Activated B cell treated with CpG ODN at 0.5 μM for 24 hours (primary cell): Measurements from ENCODE around the gene RRAS2. TPM values are rescaled to one million over a fixed set of nuclear protein-coding genes. Genes with fewer than 3 reads are reported as not detected.
"Not testable (repeated sequence)": the region's sequence is repeated elsewhere in the genome, so short reads cannot be mapped to it uniquely, and the experiment has no call there.

Source experiments
- ATAC-seq: fragments of 200-7000 bp; cut with Tn5 transposase; one replicate; pipeline ENCODE4 v1.10.0; 2021; ENCODE audit warnings: low read depth, mild to moderate bottlenecking, moderate library complexity
- CTCF ChIA-PET: fragments of 350-600 bp; sonication (Branson Sonifier 250); formaldehyde crosslinking; loops from one replicate; lab custom pipeline; 2021; ENCODE audit warnings: antibody characterized with exemption; lab: Charles Lee
- POLR2A ChIA-PET: fragments of 350-600 bp; sonication (Branson Sonifier 250); formaldehyde crosslinking; loops from one replicate; lab custom pipeline; 2021; ENCODE audit warnings: antibody characterized with exemption; lab: Charles Lee
- DNase-seq: peaks from one replicate; pipeline ENCODE4 v3.0.0; 2022
- H3K27ac Mint-ChIP-seq: one replicate; pipeline ENCODE4 v1.8.0; 2020; ENCODE audit warnings: mixed read lengths
- H3K27me3 Mint-ChIP-seq: one replicate; pipeline ENCODE4 v1.8.0; 2021; ENCODE audit warnings: mixed read lengths
- H3K36me3 Mint-ChIP-seq: one replicate; pipeline ENCODE4 v1.8.0; 2021; ENCODE audit warnings: low read depth, mixed read lengths
- H3K4me1 Mint-ChIP-seq: one replicate; pipeline ENCODE4 v1.8.0; 2021; ENCODE audit warnings: mixed read lengths
- H3K4me3 Mint-ChIP-seq: one replicate; pipeline ENCODE4 v1.8.0; 2020; ENCODE audit warnings: mild to moderate bottlenecking, mixed read lengths
- H3K9me3 Mint-ChIP-seq: one replicate; pipeline ENCODE4 v1.8.0; 2020; ENCODE audit warnings: mixed read lengths
- CTCF ChIP-seq: fragments of 200-600 bp; IDR thresholded peaks from one replicate; pipeline ENCODE4 v1.8.0; 2022; ENCODE audit warnings: antibody characterized with exemption, mild to moderate bottlenecking
- intact Hi-C: fragments of 100-400 bp; cut with micrococcal nuclease; formaldehyde crosslinking; loops from one replicate; pipeline ENCODE4 v1.15.1; 2024
- total RNA-seq: library from RNA; stranded (reverse); gene quantifications from 2 replicates; pipeline ENCODE4 v1.2.3, GENCODE V29; 2022

The RRAS2 gene
- total RNA-seq, 1 donor from 2014 or later: 106 TPM

- CTCF ChIA-PET: interaction anchor here (1.0 kb wide), 1 partner anchor 41 kb away, joined by 3 read pairs; no protein-coding TSS in a partner anchor
Measured at GRCh38 chr11:14350215-14350614, 8.8 kb downstream of the RRAS2 start.

GRCh38 chr11:14347991-14348390 lies 11.0 kb downstream of the RRAS2 start:
- Mint-ChIP-seq H3K27me3 (no peaks in the 10 kb centered on the region), H3K4me1 (peaks cover 69% of the 10 kb centered on the region), H3K27ac (peak overlapping the region; percentile 32), H3K36me3 (peaks cover 58% of the 10 kb centered on the region), H3K9me3 (peaks cover 9% of the 10 kb centered on the region), H3K4me3 (peak overlapping the region; percentile 15)
- TF ChIP-seq CTCF: no peak
- intact Hi-C loops: loop anchor here (1.0 to 2.0 kb wide), 2 partner anchors 9 to 17 kb away; no protein-coding TSS in a partner anchor
- ChIA-PET POLR2A (no interaction called here), CTCF (interaction anchor here (1.5 kb wide), 1 partner anchor 36 kb away, joined by 3 read pairs; no protein-coding TSS in a partner anchor)
- DNase-seq (no peak), ATAC-seq (no peak)

More at GRCh38 chr11:14350215-14350614, 8.8 kb downstream of the RRAS2 start:
- ATAC-seq (peak; percentile 71), DNase-seq (no peak)
- no peaks in the 10 kb centered on the region for H3K27me3 Mint-ChIP-seq
- H3K36me3 Mint-ChIP-seq: peaks cover 60% of the 10 kb centered on the region
- peak overlapping the region; percentile 25 for H3K27ac Mint-ChIP-seq
- no peak overlapping the region for H3K4me3 Mint-ChIP-seq
- peaks cover 9% of the 10 kb centered on the region for H3K9me3 Mint-ChIP-seq
- POLR2A ChIA-PET: interaction anchor here (1.3 kb wide), 1 partner anchor 10 kb away, joined by 3 read pairs; no protein-coding TSS in a partner anchor
- intact Hi-C loops: loop anchor here (1.0 kb wide), 2 partner anchors 8 kb away; no protein-coding TSS in a partner anchor
- TF ChIP-seq CTCF: no peak
- H3K4me1 Mint-ChIP-seq: peaks cover 70% of the 10 kb centered on the region

GRCh38 chr11:14347494-14347893 lies 11.5 kb downstream of the RRAS2 start:
- peaks cover 9% of the 10 kb centered on the region for H3K9me3 Mint-ChIP-seq
- no peaks in the 10 kb centered on the region for H3K27me3 Mint-ChIP-seq
- intact Hi-C loops: loop anchor here (2.0 kb wide), 1 partner anchor 17 kb away; no protein-coding TSS in a partner anchor
- TF ChIP-seq CTCF: no peak
- ChIA-PET CTCF (interaction anchor here (1.5 kb wide), 1 partner anchor 36 kb away, joined by 3 read pairs; no protein-coding TSS in a partner anchor), POLR2A (interaction anchor here (1.4 kb wide), 1 partner anchor 16 kb away, joined by 3 read pairs; no protein-coding TSS in a partner anchor)
- H3K27ac Mint-ChIP-seq: peak overlapping the region; percentile 32
- ATAC-seq (no peak), DNase-seq (no peak)
- H3K4me3 Mint-ChIP-seq: no peak overlapping the region
- peaks cover 70% of the 10 kb centered on the region for H3K4me1 Mint-ChIP-seq
- H3K36me3 Mint-ChIP-seq: peaks cover 57% of the 10 kb centered on the region

- no peak for TF ChIP-seq CTCF
- ATAC-seq (no peak), DNase-seq (no peak)
- POLR2A ChIA-PET: interaction anchor here (1.0 to 1.4 kb wide), 2 partner anchors 11 to 15 kb away, joined by 3 to 4 read pairs; no protein-coding TSS in a partner anchor
- Mint-ChIP-seq H3K4me1 (peaks cover 77% of the 10 kb centered on the region), H3K9me3 (peaks cover 9% of the 10 kb centered on the region), H3K36me3 (peaks cover 56% of the 10 kb centered on the region), H3K27ac (peak overlapping the region; percentile 61), H3K4me3 (no peak overlapping the region), H3K27me3 (no peaks in the 10 kb centered on the region)
- intact Hi-C loops: loop anchor here (2.0 kb wide), 1 partner anchor 16 kb away; no protein-coding TSS in a partner anchor
- CTCF ChIA-PET: interaction anchor here (1.0 to 1.5 kb wide), 4 partner anchors 11 to 109 kb away, joined by 3 to 5 read pairs (median 4); no protein-coding TSS in a partner anchor
Measured at GRCh38 chr11:14346303-14346955, 12.6 kb downstream of the RRAS2 start.

- ATAC-seq (no peak), DNase-seq (no peak)
- H3K27ac Mint-ChIP-seq: peak overlapping the region; percentile 61
- H3K27me3 Mint-ChIP-seq: no peaks in the 10 kb centered on the region
- peaks cover 76% of the 10 kb centered on the region for H3K4me1 Mint-ChIP-seq
- ChIA-PET POLR2A (interaction anchor here (1.0 kb wide), 1 partner anchor 12 kb away, joined by 4 read pairs; no protein-coding TSS in a partner anchor), CTCF (interaction anchor here (0.8 to 1.3 kb wide), 4 partner anchors 10 to 108 kb away, joined by 3 to 5 read pairs (median 4); no protein-coding TSS in a partner anchor)
- no peak overlapping the region for H3K4me3 Mint-ChIP-seq
- H3K36me3 Mint-ChIP-seq: peaks cover 55% of the 10 kb centered on the region
- peaks cover 9% of the 10 kb centered on the region for H3K9me3 Mint-ChIP-seq
- intact Hi-C loops: loop anchor here (2.0 kb wide), 1 partner anchor 15 kb away; no protein-coding TSS in a partner anchor
- TF ChIP-seq CTCF: no peak
Measured at GRCh38 chr11:14345668-14346067, 13.3 kb downstream of the RRAS2 start.

GRCh38 chr11:14345016-14345415 lies 14.0 kb downstream of the RRAS2 start:
- peaks cover 50% of the 10 kb centered on the region for H3K36me3 Mint-ChIP-seq

More at GRCh38 chr11:14345016-14345415, 14.0 kb downstream of the RRAS2 start:
- H3K27me3 Mint-ChIP-seq, intact Hi-C loops, H3K4me3 Mint-ChIP-seq, DNase-seq, ATAC-seq, H3K9me3 Mint-ChIP-seq: not testable (repeated sequence)
- H3K4me1 Mint-ChIP-seq: peaks cover 76% of the 10 kb centered on the region
- peak overlapping the region; percentile 30 for H3K27ac Mint-ChIP-seq
- ChIA-PET POLR2A (interaction anchor here (0.7 to 0.9 kb wide), 3 partner anchors 11 to 13 kb away, joined by 3 read pairs; no protein-coding TSS in a partner anchor), CTCF (interaction anchor here (0.8 to 1.3 kb wide), 2 partner anchors 18 to 109 kb away, joined by 3 to 5 read pairs; no protein-coding TSS in a partner anchor)
